Testis (tissue), 2 donors: Measurements from ENCODE around the gene SPSB3.

Experiments
- CTCF ChIP-seq, 3 experiments: fragments of 450-650 bp in 2 of 3; fragments of 200-600 bp in 1 of 3; sonication (generic) in 1 of 3; IDR thresholded peaks; one replicate each; pipeline ENCODE4 v1.5.1; 2016 to 2019; ENCODE audit warnings: antibody characterized with exemption in 3 of 3, mild to moderate bottlenecking in 2 of 3, moderate library complexity in 1 of 3
- POLR2A ChIP-seq: fragments of 450-650 bp; IDR thresholded peaks from one replicate; pipeline ENCODE4 v1.6.1; 2017; ENCODE audit warnings: antibody characterized with exemption, mild to moderate bottlenecking, moderate library complexity

GRCh38 chr16:1784977-1785845 is 2.8 kb upstream of the SPSB3 start:
- no peak for TF ChIP-seq CTCF (IDR thresholded peaks at IDR 0.05)
- TF ChIP-seq POLR2A = no peak
